Measurements from ENCODE around the gene AFAP1L2.

AFAP1L2 gene

GRCh38 chr10:114294549-114294948, 109.8 kb downstream of the AFAP1L2 start:
- no peak overlapping the region for H3K4me2 ChIP-seq (ENCODE audit: insufficient read depth, low read length)

GRCh38 chr10:114293075-114293474, 111.2 kb downstream of the AFAP1L2 start:
- H3K9me3 ChIP-seq (ENCODE audit: insufficient read depth, low read length, severe bottlenecking), result peaks cover 8% of the 10 kb centered on the region
- no peak for ATAC-seq (ENCODE audit: insufficient read depth, low read depth)

More at GRCh38 chr10:114294549-114294948, 109.8 kb downstream of the AFAP1L2 start:
- H4K20me1 ChIP-seq (ENCODE audit: insufficient read depth, low read length), result no peaks in the 10 kb centered on the region
- no peaks in the 10 kb centered on the region for H3K4me1 ChIP-seq (ENCODE audit: insufficient read depth, low read length)
- no peak overlapping the region for H3K4me3 ChIP-seq (ENCODE audit: low read depth in 1 of 2, low read length in 2 of 2)
- no peaks in the 10 kb centered on the region for H3K27me3 ChIP-seq (ENCODE audit: insufficient read depth, low read length, poor library complexity)
- no peak overlapping the region for H3K27ac ChIP-seq (ENCODE audit: low read length)
- TF ChIP-seq EZH2 (IDR thresholded peaks at IDR 0.05; ENCODE audit: borderline replicate concordance, low read depth, low read length, severe bottlenecking) (no peak), CTCF (IDR thresholded peaks at IDR 0.05; ENCODE audit: borderline replicate concordance, extremely low read depth, low read length, poor library complexity, severe bottlenecking) (no peak)
- no peak for ATAC-seq (ENCODE audit: insufficient read depth, low read depth)
- peaks cover 8% of the 10 kb centered on the region for H3K9me3 ChIP-seq (ENCODE audit: insufficient read depth, low read length, severe bottlenecking)
- H3K79me2 ChIP-seq (ENCODE audit: insufficient read depth, low read length), result no peaks in the 10 kb centered on the region
- H3K36me3 ChIP-seq (ENCODE audit: insufficient read depth, low read length), result no peaks in the 10 kb centered on the region
- no peak for DNase-seq
- H3K9ac ChIP-seq (ENCODE audit: low read depth, low read length), result no peak overlapping the region
- no peak overlapping the region for H2AFZ ChIP-seq (ENCODE audit: low read depth, low read length)

GRCh38 chr10:114291516-114291915, 112.8 kb downstream of the AFAP1L2 start:
- H3K9ac ChIP-seq (ENCODE audit: low read depth, low read length), result no peak overlapping the region
- H3K27ac ChIP-seq (ENCODE audit: low read length), result no peak overlapping the region
- DNase-seq (no peak), ATAC-seq (ENCODE audit: insufficient read depth, low read depth) (no peak)
- no peaks in the 10 kb centered on the region for H3K4me1 ChIP-seq (ENCODE audit: insufficient read depth, low read length)
- no peaks in the 10 kb centered on the region for H3K27me3 ChIP-seq (ENCODE audit: insufficient read depth, low read length, poor library complexity)
- peaks cover 6% of the 10 kb centered on the region for H3K9me3 ChIP-seq (ENCODE audit: insufficient read depth, low read length, severe bottlenecking)
- no peaks in the 10 kb centered on the region for H4K20me1 ChIP-seq (ENCODE audit: insufficient read depth, low read length)
- no peak overlapping the region for H3K4me3 ChIP-seq (ENCODE audit: low read depth in 1 of 2, low read length in 2 of 2)
- TF ChIP-seq CTCF (IDR thresholded peaks at IDR 0.05; ENCODE audit: borderline replicate concordance, extremely low read depth, low read length, poor library complexity, severe bottlenecking), result no peak
- no peak for TF ChIP-seq EZH2 (IDR thresholded peaks at IDR 0.05; ENCODE audit: borderline replicate concordance, low read depth, low read length, severe bottlenecking)
- no peak overlapping the region for H2AFZ ChIP-seq (ENCODE audit: low read depth, low read length)
- no peaks in the 10 kb centered on the region for H3K79me2 ChIP-seq (ENCODE audit: insufficient read depth, low read length)
- H3K36me3 ChIP-seq (ENCODE audit: insufficient read depth, low read length), result no peaks in the 10 kb centered on the region
- H3K4me2 ChIP-seq (ENCODE audit: insufficient read depth, low read length), result no peak overlapping the region

More at GRCh38 chr10:114293075-114293474, 111.2 kb downstream of the AFAP1L2 start:
- Histone ChIP-seq H3K36me3 (ENCODE audit: insufficient read depth, low read length) (no peaks in the 10 kb centered on the region), H3K27ac (ENCODE audit: low read length) (no peak overlapping the region), H3K79me2 (ENCODE audit: insufficient read depth, low read length) (no peaks in the 10 kb centered on the region), H4K20me1 (ENCODE audit: insufficient read depth, low read length) (no peaks in the 10 kb centered on the region), H3K4me1 (ENCODE audit: insufficient read depth, low read length) (no peaks in the 10 kb centered on the region), H3K4me2 (ENCODE audit: insufficient read depth, low read length) (no peak overlapping the region), H2AFZ (ENCODE audit: low read depth, low read length) (no peak overlapping the region), H3K9ac (ENCODE audit: low read depth, low read length) (no peak overlapping the region), H3K4me3 (ENCODE audit: low read depth in 1 of 2, low read length in 2 of 2) (no peak overlapping the region), H3K27me3 (ENCODE audit: insufficient read depth, low read length, poor library complexity) (no peaks in the 10 kb centered on the region)
- DNase-seq, result no peak
- TF ChIP-seq EZH2 (IDR thresholded peaks at IDR 0.05; ENCODE audit: borderline replicate concordance, low read depth, low read length, severe bottlenecking), result no peak
- TF ChIP-seq CTCF (IDR thresholded peaks at IDR 0.05; ENCODE audit: borderline replicate concordance, extremely low read depth, low read length, poor library complexity, severe bottlenecking), result no peak

GRCh38 chr10:114291076-114291475, 113.2 kb downstream of the AFAP1L2 start:
- no peaks in the 10 kb centered on the region for H3K27me3 ChIP-seq (ENCODE audit: insufficient read depth, low read length, poor library complexity)
- H3K4me1 ChIP-seq (ENCODE audit: insufficient read depth, low read length), result no peaks in the 10 kb centered on the region
- no peak for DNase-seq
- H2AFZ ChIP-seq (ENCODE audit: low read depth, low read length), result no peak overlapping the region
- no peak overlapping the region for H3K4me3 ChIP-seq (ENCODE audit: low read depth in 1 of 2, low read length in 2 of 2)
- H3K36me3 ChIP-seq (ENCODE audit: insufficient read depth, low read length), result no peaks in the 10 kb centered on the region
- no peak overlapping the region for H3K4me2 ChIP-seq (ENCODE audit: insufficient read depth, low read length)
- TF ChIP-seq CTCF (IDR thresholded peaks at IDR 0.05; ENCODE audit: borderline replicate concordance, extremely low read depth, low read length, poor library complexity, severe bottlenecking), result no peak
- TF ChIP-seq EZH2 (IDR thresholded peaks at IDR 0.05; ENCODE audit: borderline replicate concordance, low read depth, low read length, severe bottlenecking), result no peak
- H4K20me1 ChIP-seq (ENCODE audit: insufficient read depth, low read length), result peaks cover 1% of the 10 kb centered on the region; the same call in 1 of the 2 replicates
- no peaks in the 10 kb centered on the region for H3K79me2 ChIP-seq (ENCODE audit: insufficient read depth, low read length)
- peaks cover 6% of the 10 kb centered on the region for H3K9me3 ChIP-seq (ENCODE audit: insufficient read depth, low read length, severe bottlenecking)
- no peak overlapping the region for H3K9ac ChIP-seq (ENCODE audit: low read depth, low read length)
- ATAC-seq (ENCODE audit: insufficient read depth, low read depth), result no peak
- H3K27ac ChIP-seq (ENCODE audit: low read length), result no peak overlapping the region

Measured in DND-41 (cell line).